ENCODE results near the gene MAST4. TPM values are rescaled to one million over a fixed set of nuclear protein-coding genes. Genes with fewer than 3 reads are reported as not detected.

MAST4 gene
- total RNA-seq, 1 donor from 2014 or later = 55.2 TPM

DNA sequence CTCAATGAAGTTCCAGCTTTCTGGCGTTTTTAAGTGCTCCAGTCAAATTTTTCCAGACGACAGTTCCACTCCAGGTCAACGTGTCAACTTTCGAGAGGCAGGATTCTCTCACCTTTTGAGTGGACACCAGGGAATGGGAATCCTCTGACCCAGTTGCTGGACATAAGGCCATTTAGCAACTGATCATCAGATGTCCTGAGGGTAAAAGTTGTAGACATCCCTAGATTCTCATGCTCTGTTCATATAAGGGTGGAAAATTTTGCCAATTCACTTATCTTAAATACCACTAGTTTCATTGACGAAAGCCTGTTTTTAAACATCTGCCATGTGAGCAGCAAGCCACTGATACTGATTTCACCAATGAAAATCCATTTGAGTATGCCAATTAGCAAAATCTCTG, 275.5 kb downstream of the MAST4 start:
- H3K9me3 ChIP-seq = no peaks in the 10 kb centered on the region
- H3K4me3 ChIP-seq = no peak overlapping the region
- intact Hi-C loops (cut with DNase I) = no loop called here
- no peaks in the 10 kb centered on the region for H3K27me3 ChIP-seq
- H3K4me1 ChIP-seq = no peaks in the 10 kb centered on the region
- TF ChIP-seq, protein P1, sequence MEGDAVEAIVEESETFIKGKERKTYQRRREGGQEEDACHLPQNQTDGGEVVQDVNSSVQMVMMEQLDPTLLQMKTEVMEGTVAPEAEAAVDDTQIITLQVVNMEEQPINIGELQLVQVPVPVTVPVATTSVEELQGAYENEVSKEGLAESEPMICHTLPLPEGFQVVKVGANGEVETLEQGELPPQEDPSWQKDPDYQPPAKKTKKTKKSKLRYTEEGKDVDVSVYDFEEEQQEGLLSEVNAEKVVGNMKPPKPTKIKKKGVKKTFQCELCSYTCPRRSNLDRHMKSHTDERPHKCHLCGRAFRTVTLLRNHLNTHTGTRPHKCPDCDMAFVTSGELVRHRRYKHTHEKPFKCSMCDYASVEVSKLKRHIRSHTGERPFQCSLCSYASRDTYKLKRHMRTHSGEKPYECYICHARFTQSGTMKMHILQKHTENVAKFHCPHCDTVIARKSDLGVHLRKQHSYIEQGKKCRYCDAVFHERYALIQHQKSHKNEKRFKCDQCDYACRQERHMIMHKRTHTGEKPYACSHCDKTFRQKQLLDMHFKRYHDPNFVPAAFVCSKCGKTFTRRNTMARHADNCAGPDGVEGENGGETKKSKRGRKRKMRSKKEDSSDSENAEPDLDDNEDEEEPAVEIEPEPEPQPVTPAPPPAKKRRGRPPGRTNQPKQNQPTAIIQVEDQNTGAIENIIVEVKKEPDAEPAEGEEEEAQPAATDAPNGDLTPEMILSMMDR (IDR thresholded peaks at IDR 0.05) = no peak
- H3K27ac ChIP-seq = no peak overlapping the region
- no peaks in the 10 kb centered on the region for H3K36me3 ChIP-seq
- no peak for DNase-seq (ENCODE audit: low spot score in 2 of 2)

GRCh38 chr5:66872736-66873331, 276.6 kb downstream of the MAST4 start:
- TF ChIP-seq, protein P1 (IDR thresholded peaks at IDR 0.05) = no peak
- intact Hi-C loops (cut with DNase I) = no loop called here
- DNase-seq (ENCODE audit: low spot score in 2 of 2) = no peak

DNA sequence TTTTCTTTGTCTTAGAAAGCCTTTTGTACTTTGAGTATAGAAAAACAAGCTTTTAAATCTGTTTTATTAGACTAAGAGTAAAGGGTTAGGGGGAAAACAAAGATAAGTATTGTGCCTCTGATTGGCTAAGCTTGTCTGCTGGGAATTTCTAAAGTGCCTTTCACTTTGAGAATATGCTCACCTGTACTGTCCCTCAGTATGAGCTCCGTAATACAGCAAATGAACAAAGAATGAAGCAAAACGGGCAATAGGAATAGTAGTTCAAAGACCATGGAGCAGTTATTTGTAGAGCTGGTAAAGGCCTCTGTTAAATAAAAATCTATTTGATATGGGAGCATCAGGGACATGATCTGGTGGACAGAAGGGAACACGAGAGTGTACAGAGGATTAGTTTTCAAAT, 277.8 kb downstream of the MAST4 start:
- H3K36me3 ChIP-seq = no peaks in the 10 kb centered on the region
- no peaks in the 10 kb centered on the region for H3K4me1 ChIP-seq
- H3K27ac ChIP-seq = no peak overlapping the region
- TF ChIP-seq, protein P1 (IDR thresholded peaks at IDR 0.05) = no peak
- H3K27me3 ChIP-seq = no peaks in the 10 kb centered on the region
- DNase-seq (ENCODE audit: low spot score in 2 of 2) = no peak
- H3K4me3 ChIP-seq = no peak overlapping the region
- intact Hi-C loops (cut with DNase I) = no loop called here
- no peaks in the 10 kb centered on the region for H3K9me3 ChIP-seq

More at GRCh38 chr5:66872736-66873331, 276.6 kb downstream of the MAST4 start:
- no peaks in the 10 kb centered on the region for H3K9me3 ChIP-seq
- H3K27me3 ChIP-seq = no peaks in the 10 kb centered on the region
- H3K36me3 ChIP-seq = no peaks in the 10 kb centered on the region
- H3K27ac ChIP-seq = no peak overlapping the region
- H3K4me1 ChIP-seq = no peaks in the 10 kb centered on the region
- no peak overlapping the region for H3K4me3 ChIP-seq

DNA sequence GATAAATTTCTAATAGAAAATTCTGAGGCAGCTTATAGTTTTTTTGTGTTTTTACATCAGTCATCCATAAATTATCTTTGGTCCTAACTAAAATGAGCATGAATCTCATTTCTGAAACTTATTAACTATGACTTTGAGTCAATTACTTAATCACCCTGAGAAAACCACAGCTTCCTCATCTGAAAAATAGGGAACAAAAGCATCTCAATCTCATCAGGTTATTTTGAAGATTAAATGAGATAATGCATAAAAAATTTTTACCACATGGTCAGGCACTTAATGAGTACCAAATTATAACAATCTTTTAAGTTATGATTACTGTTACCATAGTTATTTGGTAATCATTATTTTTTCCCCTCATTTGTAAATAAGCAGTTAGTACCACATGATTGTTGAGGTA, 279.1 kb downstream of the MAST4 start:
- H3K36me3 ChIP-seq = no peaks in the 10 kb centered on the region
- H3K27me3 ChIP-seq = no peaks in the 10 kb centered on the region
- DNase-seq (ENCODE audit: low spot score in 2 of 2) = no peak
- intact Hi-C loops (cut with DNase I) = no loop called here
- H3K9me3 ChIP-seq = no peaks in the 10 kb centered on the region
- TF ChIP-seq, protein P1 (IDR thresholded peaks at IDR 0.05) = no peak
- no peak overlapping the region for H3K4me3 ChIP-seq
- H3K4me1 ChIP-seq = no peaks in the 10 kb centered on the region
- H3K27ac ChIP-seq = no peak overlapping the region

- no peak for DNase-seq (ENCODE audit: low spot score in 2 of 2)
- TF ChIP-seq, protein P1 (IDR thresholded peaks at IDR 0.05) = no peak
- Histone ChIP-seq H3K4me3 (no peak overlapping the region), H3K4me1 (peaks cover 0 to 3% of the 10 kb centered on the region in 2 donors), H3K36me3 (no peaks in the 10 kb centered on the region), H3K27ac (no peak overlapping the region), H3K9me3 (no peaks in the 10 kb centered on the region), H3K27me3 (no peaks in the 10 kb centered on the region)
- intact Hi-C loops (cut with DNase I) = no loop called here
Observed at GRCh38 chr5:66876266-66876807, 280.1 kb downstream of the MAST4 start.
